Spinal cord (tissue), 10 donors: ENCODE measurements around the gene SLC11A1. TPM values are rescaled to one million over a fixed set of nuclear protein-coding genes. Genes with fewer than 3 reads are reported as not detected.

Experiments
- DNase-seq, 6 donors: peaks; one replicate each; pipeline versions ENCODE4 v3.0.0 to v3.0.0-alpha.2; 2013 to 2015; ENCODE audit warnings: low spot score in 6 of 6, low read depth in 4 of 6
- H3K27ac ChIP-seq: one replicate; pipeline ENCODE4 v1.5.1; 2013; ENCODE audit warnings: low read depth, low read length, control low read depth
- H3K27me3 ChIP-seq: one replicate; pipeline ENCODE4 v1.6.1; 2013; ENCODE audit warnings: low read length; ENCODE audit not compliant: control insufficient read depth, insufficient read depth
- H3K36me3 ChIP-seq: one replicate; pipeline ENCODE4 v1.6.1; 2013; ENCODE audit warnings: low read length; ENCODE audit not compliant: control insufficient read depth, insufficient read depth
- H3K4me1 ChIP-seq: one replicate; pipeline ENCODE4 v1.6.1; 2013; ENCODE audit warnings: low read length; ENCODE audit not compliant: control insufficient read depth, insufficient read depth
- H3K4me3 ChIP-seq: one replicate; pipeline ENCODE4 v1.5.1; 2013; ENCODE audit warnings: low read depth, low read length, control low read depth
- H3K9me3 ChIP-seq: one replicate; pipeline ENCODE4 v1.6.1; 2013; ENCODE audit warnings: low read length; ENCODE audit not compliant: control insufficient read depth, insufficient read depth
- WGBS: methylation state at CpG from one replicate; pipeline ENCODE4 v1.1.5; 2013; ENCODE audit warnings: missing lambda C conversion rate; ENCODE audit not compliant: insufficient coverage; 5-methylcytosine and 5-hydroxymethylcytosine counted together
- polyA plus RNA-seq, 2 donors: library from polyadenylated mRNA; unstranded; fragments of 120-200 nt; gene quantifications; one replicate each; pipeline ENCODE4 v1.2.1, GENCODE V29; 2013; ENCODE audit not compliant: insufficient read length in 2 of 2
- total RNA-seq, 2 donors: library from RNA; depleted of rRNA in 1 of 2; stranded (reverse); fragments of 120-200 nt in 1 of 2; fragments of >200 nt in 1 of 2; gene quantifications; one replicate each; pipeline versions ENCODE4 v1.2.3 to v1.2.4, GENCODE V29; 2013 to 2014
- donor health status: healthy.

SLC11A1 gene
- total and polyA plus RNA-seq, 4 donors = 1.5 to 5.0 (median 2.9) TPM

GRCh38 chr2:218419630-218420216 lies 37.6 kb downstream of the SLC11A1 start:
- no peak for DNase-seq
- Histone ChIP-seq H3K9me3 (no peaks in the 10 kb centered on the region), H3K27me3 (no peaks in the 10 kb centered on the region), H3K4me1 (no peaks in the 10 kb centered on the region), H3K27ac (no peak overlapping the region), H3K4me3 (no peak overlapping the region), H3K36me3 (no peaks in the 10 kb centered on the region)
- WGBS = 69% methylated on average over 5 of the region's 7 CpGs

- no peak overlapping the region for H3K4me3 ChIP-seq
- 88% methylated on average over 2 of the region's 2 CpGs for WGBS
- H3K4me1 ChIP-seq = no peaks in the 10 kb centered on the region
- no peaks in the 10 kb centered on the region for H3K9me3 ChIP-seq
- H3K36me3 ChIP-seq = no peaks in the 10 kb centered on the region
- no peak for DNase-seq
- H3K27ac ChIP-seq = no peak overlapping the region
- H3K27me3 ChIP-seq = no peaks in the 10 kb centered on the region
These were observed 39.0 kb downstream of the SLC11A1 start for GRCh38 chr2:218421027-218421426.

DNA sequence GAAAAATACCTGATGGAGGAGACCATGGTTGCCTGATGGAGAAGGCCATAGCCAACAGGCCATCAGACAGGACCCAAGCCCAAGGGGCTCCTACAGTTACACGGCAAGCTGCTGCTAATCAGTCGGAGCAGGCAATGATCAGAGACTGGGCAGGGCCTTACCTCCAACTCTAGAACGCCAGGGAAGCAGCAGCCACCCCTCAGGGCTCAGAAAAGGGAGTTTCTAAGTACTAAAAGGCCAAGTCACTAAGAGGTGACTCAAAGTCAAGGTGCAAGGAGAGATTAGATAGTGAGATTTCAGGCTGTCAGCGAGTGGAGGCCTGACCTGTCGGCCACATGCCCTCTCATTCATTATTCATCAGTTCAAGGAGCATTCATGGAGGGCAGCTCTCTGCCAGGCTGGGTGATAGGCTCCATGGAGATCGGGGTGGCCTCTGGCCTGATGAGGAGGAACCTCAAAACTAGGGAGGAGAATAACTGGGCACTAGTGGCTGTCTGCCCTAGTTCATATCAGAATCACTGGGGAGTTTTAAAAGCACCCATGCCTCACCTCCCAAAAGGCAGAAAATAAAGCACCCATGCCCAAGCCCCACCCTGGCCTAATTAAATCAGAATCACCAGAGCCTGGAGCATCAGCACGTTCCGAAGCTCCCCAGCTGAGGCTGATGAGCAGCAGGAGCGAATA lies 40.5 kb downstream of the SLC11A1 start:
- Histone ChIP-seq H3K36me3 (no peaks in the 10 kb centered on the region), H3K9me3 (no peaks in the 10 kb centered on the region), H3K4me3 (no peak overlapping the region), H3K27ac (no peak overlapping the region), H3K27me3 (no peaks in the 10 kb centered on the region), H3K4me1 (no peaks in the 10 kb centered on the region)
- WGBS = 91% methylated on average over 7 of the region's 9 CpGs
- DNase-seq = no peak

DNA sequence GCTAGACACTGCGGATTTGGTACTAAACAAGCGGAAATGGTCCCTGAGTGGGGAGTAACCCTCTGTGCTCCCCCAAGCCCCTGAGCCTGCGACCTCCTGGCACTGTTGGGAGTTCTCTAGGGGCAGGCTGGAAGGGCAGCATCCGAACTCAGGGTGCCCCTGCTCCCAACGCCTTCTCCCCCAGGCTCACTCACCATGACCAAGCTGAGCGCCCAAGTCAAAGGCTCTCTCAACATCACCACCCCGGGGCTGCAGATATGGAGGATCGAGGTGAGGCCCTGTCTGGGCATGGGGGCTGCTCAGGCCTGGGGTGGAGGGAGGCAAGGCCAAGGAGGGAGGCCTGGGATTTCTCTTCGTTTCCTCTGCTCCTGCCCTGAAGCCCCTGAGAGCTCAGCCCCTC lies 41.5 kb downstream of the SLC11A1 start:
- Histone ChIP-seq H3K27ac (no peak overlapping the region), H3K4me1 (no peaks in the 10 kb centered on the region), H3K27me3 (no peaks in the 10 kb centered on the region), H3K9me3 (no peaks in the 10 kb centered on the region), H3K4me3 (no peak overlapping the region), H3K36me3 (no peaks in the 10 kb centered on the region)
- DNase-seq = no peak
- 69% methylated on average over 4 of the region's 9 CpGs for WGBS

GRCh38 chr2:218425531-218425930 lies 43.5 kb downstream of the SLC11A1 start:
- 86% methylated on average over 7 of the region's 10 CpGs for WGBS
- Histone ChIP-seq H3K4me3 (no peak overlapping the region), H3K27me3 (no peaks in the 10 kb centered on the region), H3K4me1 (no peaks in the 10 kb centered on the region), H3K9me3 (no peaks in the 10 kb centered on the region), H3K36me3 (no peaks in the 10 kb centered on the region), H3K27ac (no peak overlapping the region)
- no peak for DNase-seq

DNA sequence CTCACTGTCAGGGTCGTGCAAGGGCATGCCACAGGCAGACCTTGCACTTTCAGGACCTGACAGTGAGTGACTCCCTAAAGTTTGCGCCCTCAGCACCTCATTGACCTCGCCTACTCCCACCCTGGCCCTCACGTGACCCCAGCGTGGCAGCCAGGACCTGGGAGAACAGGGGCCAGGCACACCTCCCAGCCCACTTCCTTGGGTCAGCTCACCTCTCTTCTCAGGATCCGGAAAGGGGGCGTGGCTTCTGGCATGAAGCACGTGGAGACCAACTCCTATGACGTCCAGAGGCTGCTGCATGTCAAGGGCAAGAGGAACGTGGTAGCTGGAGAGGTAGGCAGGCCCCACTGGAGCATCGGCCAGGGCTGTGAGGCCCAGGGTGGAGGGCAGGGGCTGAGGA lies 45.7 kb downstream of the SLC11A1 start:
- Histone ChIP-seq H3K27me3 (no peaks in the 10 kb centered on the region), H3K9me3 (no peaks in the 10 kb centered on the region), H3K4me3 (no peak overlapping the region), H3K4me1 (no peaks in the 10 kb centered on the region), H3K36me3 (no peaks in the 10 kb centered on the region), H3K27ac (no peak overlapping the region)
- WGBS = 63% methylated on average over 11 of the region's 11 CpGs
- no peak for DNase-seq

DNA sequence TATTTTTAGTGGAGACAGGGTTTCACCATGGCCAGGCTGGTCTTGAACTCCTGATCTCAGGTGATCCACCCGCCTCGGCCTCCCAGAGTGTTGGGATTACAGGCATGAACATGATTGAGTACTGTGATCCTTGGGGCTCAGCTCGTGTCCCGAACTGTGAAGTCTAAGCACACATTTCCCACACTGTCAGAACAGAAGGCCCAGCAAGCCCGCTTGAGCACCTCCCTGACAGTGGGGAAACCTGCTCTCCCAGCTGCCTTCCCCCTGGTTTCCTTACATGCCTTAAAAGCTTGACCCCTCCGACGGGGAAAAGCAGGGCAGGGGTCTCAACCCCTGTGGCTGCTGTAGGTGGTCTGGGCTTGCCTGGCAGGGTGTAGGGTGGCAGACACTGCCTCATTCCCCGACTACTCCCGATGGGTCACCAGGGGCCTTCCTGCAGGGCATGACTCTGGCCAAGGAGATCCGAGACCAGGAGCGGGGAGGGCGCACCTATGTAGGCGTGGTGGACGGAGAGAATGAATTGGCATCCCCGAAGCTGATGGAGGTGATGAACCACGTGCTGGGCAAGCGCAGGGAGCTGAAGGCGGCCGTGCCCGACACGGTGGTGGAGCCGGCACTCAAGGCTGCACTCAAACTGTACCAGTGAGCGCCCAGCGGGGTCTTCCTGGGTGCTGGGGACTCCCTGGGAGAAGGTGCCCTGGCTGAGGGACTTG lies 46.9 kb downstream of the SLC11A1 start:
- Histone ChIP-seq H3K36me3 (no peaks in the 10 kb centered on the region), H3K27ac (no peak overlapping the region), H3K4me3 (no peak overlapping the region), H3K27me3 (no peaks in the 10 kb centered on the region), H3K4me1 (no peaks in the 10 kb centered on the region), H3K9me3 (no peaks in the 10 kb centered on the region)
- 92% methylated on average over 22 of the region's 24 CpGs for WGBS
- DNase-seq = no peak

- no peak overlapping the region for H3K27ac ChIP-seq
- 77% methylated on average over 9 of the region's 9 CpGs for WGBS
- no peak overlapping the region for H3K4me3 ChIP-seq
- no peaks in the 10 kb centered on the region for H3K36me3 ChIP-seq
- H3K9me3 ChIP-seq = no peaks in the 10 kb centered on the region
- DNase-seq = no peak
- H3K4me1 ChIP-seq = no peaks in the 10 kb centered on the region
- H3K27me3 ChIP-seq = peaks cover 2% of the 10 kb centered on the region
These were observed 48.0 kb downstream of the SLC11A1 start for GRCh38 chr2:218429911-218430692.

- Histone ChIP-seq H3K27me3 (peaks cover 2% of the 10 kb centered on the region), H3K4me1 (no peaks in the 10 kb centered on the region), H3K9me3 (no peaks in the 10 kb centered on the region), H3K36me3 (no peaks in the 10 kb centered on the region), H3K27ac (no peak overlapping the region), H3K4me3 (no peak overlapping the region)
- 93% methylated on average over 9 of the region's 11 CpGs for WGBS
- DNase-seq = no peak
These were observed 48.6 kb downstream of the SLC11A1 start for GRCh38 chr2:218430721-218431120.
